ENCODE results near the gene LSM6.

GRCh38 chr4:146135941-146136340, 39.6 kb upstream of the LSM6 start:
- TF ChIP-seq CTCF (IDR thresholded peaks at IDR 0.05; ENCODE audit: insufficient read depth, low read length), result no peak
- TF ChIP-seq, protein P1, sequence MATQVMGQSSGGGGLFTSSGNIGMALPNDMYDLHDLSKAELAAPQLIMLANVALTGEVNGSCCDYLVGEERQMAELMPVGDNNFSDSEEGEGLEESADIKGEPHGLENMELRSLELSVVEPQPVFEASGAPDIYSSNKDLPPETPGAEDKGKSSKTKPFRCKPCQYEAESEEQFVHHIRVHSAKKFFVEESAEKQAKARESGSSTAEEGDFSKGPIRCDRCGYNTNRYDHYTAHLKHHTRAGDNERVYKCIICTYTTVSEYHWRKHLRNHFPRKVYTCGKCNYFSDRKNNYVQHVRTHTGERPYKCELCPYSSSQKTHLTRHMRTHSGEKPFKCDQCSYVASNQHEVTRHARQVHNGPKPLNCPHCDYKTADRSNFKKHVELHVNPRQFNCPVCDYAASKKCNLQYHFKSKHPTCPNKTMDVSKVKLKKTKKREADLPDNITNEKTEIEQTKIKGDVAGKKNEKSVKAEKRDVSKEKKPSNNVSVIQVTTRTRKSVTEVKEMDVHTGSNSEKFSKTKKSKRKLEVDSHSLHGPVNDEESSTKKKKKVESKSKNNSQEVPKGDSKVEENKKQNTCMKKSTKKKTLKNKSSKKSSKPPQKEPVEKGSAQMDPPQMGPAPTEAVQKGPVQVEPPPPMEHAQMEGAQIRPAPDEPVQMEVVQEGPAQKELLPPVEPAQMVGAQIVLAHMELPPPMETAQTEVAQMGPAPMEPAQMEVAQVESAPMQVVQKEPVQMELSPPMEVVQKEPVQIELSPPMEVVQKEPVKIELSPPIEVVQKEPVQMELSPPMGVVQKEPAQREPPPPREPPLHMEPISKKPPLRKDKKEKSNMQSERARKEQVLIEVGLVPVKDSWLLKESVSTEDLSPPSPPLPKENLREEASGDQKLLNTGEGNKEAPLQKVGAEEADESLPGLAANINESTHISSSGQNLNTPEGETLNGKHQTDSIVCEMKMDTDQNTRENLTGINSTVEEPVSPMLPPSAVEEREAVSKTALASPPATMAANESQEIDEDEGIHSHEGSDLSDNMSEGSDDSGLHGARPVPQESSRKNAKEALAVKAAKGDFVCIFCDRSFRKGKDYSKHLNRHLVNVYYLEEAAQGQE (IDR thresholded peaks at IDR 0.05; ENCODE audit: insufficient replicate concordance, low read depth), result no peak

Measured in HL-60 (cell line).